PC-9 (cell line): ENCODE results near the gene TMED4.

ENCODE experiments used
- EZH2 ChIP-seq: fragments of 200-600 bp; sonication (generic); IDR thresholded peaks from 2 replicates; pipeline ENCODE4 v1.8.0; 2017; ENCODE audit warnings: antibody characterized with exemption, low read depth
- TF ChIP-seq, protein P1 (sequence below): fragments of 200-600 bp; sonication (generic); conservative IDR thresholded peaks from 2 replicates; pipeline ENCODE4 v1.6.1; 2017; ENCODE audit warnings: mixed run types, antibody characterized with exemption, mild to moderate bottlenecking, moderate library complexity

DNA sequence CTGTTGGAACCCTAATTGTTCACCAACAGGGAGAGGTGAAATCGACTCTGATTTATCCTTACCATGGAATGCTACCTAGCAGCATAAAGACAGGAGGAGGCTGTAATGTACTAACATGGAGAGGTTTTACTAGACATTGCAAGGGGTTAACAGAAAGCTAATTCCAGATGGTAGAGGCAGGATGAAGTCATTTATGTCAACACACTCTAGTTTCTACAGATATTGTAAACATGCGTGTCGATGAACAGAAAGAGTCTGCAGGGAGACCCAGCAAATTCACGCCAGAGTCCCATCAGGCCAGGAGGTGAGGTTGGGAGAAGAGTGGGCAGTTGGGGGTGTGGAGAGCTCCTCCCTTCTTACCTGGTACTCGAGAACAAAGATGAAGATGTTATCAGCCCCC lies 47.9 kb downstream of the TMED4 start:
- TF ChIP-seq, protein P1, sequence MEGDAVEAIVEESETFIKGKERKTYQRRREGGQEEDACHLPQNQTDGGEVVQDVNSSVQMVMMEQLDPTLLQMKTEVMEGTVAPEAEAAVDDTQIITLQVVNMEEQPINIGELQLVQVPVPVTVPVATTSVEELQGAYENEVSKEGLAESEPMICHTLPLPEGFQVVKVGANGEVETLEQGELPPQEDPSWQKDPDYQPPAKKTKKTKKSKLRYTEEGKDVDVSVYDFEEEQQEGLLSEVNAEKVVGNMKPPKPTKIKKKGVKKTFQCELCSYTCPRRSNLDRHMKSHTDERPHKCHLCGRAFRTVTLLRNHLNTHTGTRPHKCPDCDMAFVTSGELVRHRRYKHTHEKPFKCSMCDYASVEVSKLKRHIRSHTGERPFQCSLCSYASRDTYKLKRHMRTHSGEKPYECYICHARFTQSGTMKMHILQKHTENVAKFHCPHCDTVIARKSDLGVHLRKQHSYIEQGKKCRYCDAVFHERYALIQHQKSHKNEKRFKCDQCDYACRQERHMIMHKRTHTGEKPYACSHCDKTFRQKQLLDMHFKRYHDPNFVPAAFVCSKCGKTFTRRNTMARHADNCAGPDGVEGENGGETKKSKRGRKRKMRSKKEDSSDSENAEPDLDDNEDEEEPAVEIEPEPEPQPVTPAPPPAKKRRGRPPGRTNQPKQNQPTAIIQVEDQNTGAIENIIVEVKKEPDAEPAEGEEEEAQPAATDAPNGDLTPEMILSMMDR: no peak
- TF ChIP-seq EZH2: no peak
